Astrocyte (in vitro differentiated cells and primary cell): ENCODE data around the gene GCK. TPM values are rescaled to one million over a fixed set of nuclear protein-coding genes. Genes with fewer than 3 reads are reported as not detected.

Source experiments
- DNase-seq: peaks from one replicate; pipeline ENCODE4 v3.0.0-alpha.2; 2010; ENCODE audit warnings: low read depth
- FAIRE-seq: peaks from 2 replicates; lab custom pipeline; 2011; peaks lifted over from hg19 to GRCh38; lab: Jason Lieb, UNC
- H2AFZ ChIP-seq: 2 replicates; pipeline ENCODE4 v1.6.0; 2012; ENCODE audit warnings: low read depth, low read length, inconsistent platforms
- H3K27ac ChIP-seq: 2 replicates; pipeline ENCODE4 v1.5.1; 2011; ENCODE audit warnings: low read depth, low read length, inconsistent platforms
- H3K27me3 ChIP-seq: 2 replicates; pipeline ENCODE4 v1.6.0; 2011; ENCODE audit warnings: low read length, inconsistent platforms; ENCODE audit not compliant: insufficient read depth
- H3K36me3 ChIP-seq: 2 replicates; pipeline ENCODE4 v1.5.1; 2011; ENCODE audit warnings: low read length, inconsistent platforms; ENCODE audit not compliant: insufficient read depth
- H3K4me1 ChIP-seq: 2 replicates; pipeline ENCODE4 v1.5.1; 2011; ENCODE audit warnings: low read length, inconsistent platforms; ENCODE audit not compliant: insufficient read depth
- H3K4me2 ChIP-seq: 2 replicates; pipeline ENCODE4 v1.6.0; 2012; ENCODE audit warnings: low read length, inconsistent platforms
- H3K4me3 ChIP-seq: 2 replicates; pipeline ENCODE4 v1.5.1; 2011; ENCODE audit warnings: low read depth, mild to moderate bottlenecking, low read length, inconsistent platforms; ENCODE audit not compliant: insufficient read depth
- H3K79me2 ChIP-seq: 2 replicates; pipeline ENCODE4 v1.6.0; 2012; ENCODE audit warnings: mild to moderate bottlenecking, low read length, inconsistent platforms; ENCODE audit not compliant: insufficient read depth
- H3K9ac ChIP-seq: 2 replicates; pipeline ENCODE4 v1.6.0; 2012; ENCODE audit warnings: mild to moderate bottlenecking, low read length, inconsistent platforms
- H3K9me3 ChIP-seq: 2 replicates; pipeline ENCODE4 v1.5.1; 2012; ENCODE audit warnings: low read depth, mild to moderate bottlenecking, low read length, inconsistent platforms; ENCODE audit not compliant: insufficient read depth
- H4K20me1 ChIP-seq: 2 replicates; pipeline ENCODE4 v1.6.0; 2012; ENCODE audit warnings: low read length, inconsistent platforms; ENCODE audit not compliant: insufficient read depth
- H3K27ac Mint-ChIP-seq: one replicate; pipeline ENCODE4 v1.8.0; 2021; ENCODE audit warnings: mild to moderate bottlenecking, mixed read lengths; ENCODE audit not compliant: unreplicated experiment
- H3K27me3 Mint-ChIP-seq: one replicate; pipeline ENCODE4 v1.8.0; 2021; ENCODE audit warnings: low read depth, mixed read lengths; ENCODE audit not compliant: unreplicated experiment
- H3K36me3 Mint-ChIP-seq: one replicate; pipeline ENCODE4 v1.8.0; 2021; ENCODE audit warnings: low read depth, mixed read lengths; ENCODE audit not compliant: unreplicated experiment
- H3K4me1 Mint-ChIP-seq: one replicate; pipeline ENCODE4 v1.8.0; 2021; ENCODE audit warnings: low read depth, mixed read lengths; ENCODE audit not compliant: unreplicated experiment
- H3K4me3 Mint-ChIP-seq: one replicate; pipeline ENCODE4 v1.8.0; 2021; ENCODE audit warnings: mild to moderate bottlenecking, moderate library complexity, mixed read lengths; ENCODE audit not compliant: unreplicated experiment
- H3K9me3 Mint-ChIP-seq: one replicate; pipeline ENCODE4 v1.8.0; 2021; ENCODE audit warnings: mild to moderate bottlenecking, mixed read lengths; ENCODE audit not compliant: unreplicated experiment
- EZH2 ChIP-seq: IDR thresholded peaks from 2 replicates; pipeline ENCODE4 v1.6.1; 2012; ENCODE audit warnings: mild to moderate bottlenecking, low read length, inconsistent platforms; ENCODE audit not compliant: insufficient read depth
- total RNA-seq: library from RNA; stranded (reverse); gene quantifications from 2 replicates; pipeline ENCODE4 v1.2.1, GENCODE V29; 2021
- TF ChIP-seq, protein P1 (sequence below): IDR thresholded peaks from 2 replicates; pipeline ENCODE4 v1.5.1; 2011; ENCODE audit warnings: low read depth, mild to moderate bottlenecking, inconsistent platforms, low read length, moderate library complexity; ENCODE audit not compliant: insufficient read depth

GCK gene
- total RNA-seq, 1 donor from 2014 or later: not detected

DNA sequence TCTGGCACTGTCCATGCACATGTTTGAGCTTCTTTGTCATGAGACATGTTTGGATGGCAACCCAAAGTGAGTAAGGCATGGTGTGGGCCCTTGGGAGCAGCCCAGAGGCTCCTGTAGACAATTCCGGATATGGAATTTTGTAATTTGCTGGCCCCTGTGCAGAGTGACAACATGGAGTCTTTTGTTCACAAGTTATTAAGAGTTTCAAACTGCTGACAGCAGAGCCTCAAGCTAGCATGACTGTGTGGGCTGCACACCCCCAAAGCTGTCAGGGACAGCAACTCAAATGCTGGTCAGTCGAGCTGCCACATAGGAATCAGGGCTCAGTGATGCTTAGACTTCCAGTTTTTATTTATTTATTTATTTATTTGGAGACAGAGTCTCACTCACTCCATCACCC lies 41.1 kb downstream of the GCK start:
- FAIRE-seq: no peak
- Mint-ChIP-seq H3K4me3 (no peak overlapping the region), H3K4me1 (no peaks in the 10 kb centered on the region), H3K27ac (no peak overlapping the region), H3K36me3 (no peaks in the 10 kb centered on the region), H3K9me3 (peaks cover 2% of the 10 kb centered on the region), H3K27me3 (peaks cover 57% of the 10 kb centered on the region)
- Histone ChIP-seq H3K9ac (no peak overlapping the region), H4K20me1 (no peaks in the 10 kb centered on the region), H2AFZ (no peak overlapping the region), H3K36me3 (no peaks in the 10 kb centered on the region), H3K27ac (no peak overlapping the region), H3K4me3 (no peak overlapping the region), H3K27me3 (peaks cover 5% of the 10 kb centered on the region), H3K4me2 (no peak overlapping the region), H3K9me3 (no peaks in the 10 kb centered on the region), H3K4me1 (peaks cover 6% of the 10 kb centered on the region), H3K79me2 (no peaks in the 10 kb centered on the region)
- TF ChIP-seq EZH2: no peak
- TF ChIP-seq, protein P1, sequence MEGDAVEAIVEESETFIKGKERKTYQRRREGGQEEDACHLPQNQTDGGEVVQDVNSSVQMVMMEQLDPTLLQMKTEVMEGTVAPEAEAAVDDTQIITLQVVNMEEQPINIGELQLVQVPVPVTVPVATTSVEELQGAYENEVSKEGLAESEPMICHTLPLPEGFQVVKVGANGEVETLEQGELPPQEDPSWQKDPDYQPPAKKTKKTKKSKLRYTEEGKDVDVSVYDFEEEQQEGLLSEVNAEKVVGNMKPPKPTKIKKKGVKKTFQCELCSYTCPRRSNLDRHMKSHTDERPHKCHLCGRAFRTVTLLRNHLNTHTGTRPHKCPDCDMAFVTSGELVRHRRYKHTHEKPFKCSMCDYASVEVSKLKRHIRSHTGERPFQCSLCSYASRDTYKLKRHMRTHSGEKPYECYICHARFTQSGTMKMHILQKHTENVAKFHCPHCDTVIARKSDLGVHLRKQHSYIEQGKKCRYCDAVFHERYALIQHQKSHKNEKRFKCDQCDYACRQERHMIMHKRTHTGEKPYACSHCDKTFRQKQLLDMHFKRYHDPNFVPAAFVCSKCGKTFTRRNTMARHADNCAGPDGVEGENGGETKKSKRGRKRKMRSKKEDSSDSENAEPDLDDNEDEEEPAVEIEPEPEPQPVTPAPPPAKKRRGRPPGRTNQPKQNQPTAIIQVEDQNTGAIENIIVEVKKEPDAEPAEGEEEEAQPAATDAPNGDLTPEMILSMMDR: no peak
- DNase-seq: no peak

DNA sequence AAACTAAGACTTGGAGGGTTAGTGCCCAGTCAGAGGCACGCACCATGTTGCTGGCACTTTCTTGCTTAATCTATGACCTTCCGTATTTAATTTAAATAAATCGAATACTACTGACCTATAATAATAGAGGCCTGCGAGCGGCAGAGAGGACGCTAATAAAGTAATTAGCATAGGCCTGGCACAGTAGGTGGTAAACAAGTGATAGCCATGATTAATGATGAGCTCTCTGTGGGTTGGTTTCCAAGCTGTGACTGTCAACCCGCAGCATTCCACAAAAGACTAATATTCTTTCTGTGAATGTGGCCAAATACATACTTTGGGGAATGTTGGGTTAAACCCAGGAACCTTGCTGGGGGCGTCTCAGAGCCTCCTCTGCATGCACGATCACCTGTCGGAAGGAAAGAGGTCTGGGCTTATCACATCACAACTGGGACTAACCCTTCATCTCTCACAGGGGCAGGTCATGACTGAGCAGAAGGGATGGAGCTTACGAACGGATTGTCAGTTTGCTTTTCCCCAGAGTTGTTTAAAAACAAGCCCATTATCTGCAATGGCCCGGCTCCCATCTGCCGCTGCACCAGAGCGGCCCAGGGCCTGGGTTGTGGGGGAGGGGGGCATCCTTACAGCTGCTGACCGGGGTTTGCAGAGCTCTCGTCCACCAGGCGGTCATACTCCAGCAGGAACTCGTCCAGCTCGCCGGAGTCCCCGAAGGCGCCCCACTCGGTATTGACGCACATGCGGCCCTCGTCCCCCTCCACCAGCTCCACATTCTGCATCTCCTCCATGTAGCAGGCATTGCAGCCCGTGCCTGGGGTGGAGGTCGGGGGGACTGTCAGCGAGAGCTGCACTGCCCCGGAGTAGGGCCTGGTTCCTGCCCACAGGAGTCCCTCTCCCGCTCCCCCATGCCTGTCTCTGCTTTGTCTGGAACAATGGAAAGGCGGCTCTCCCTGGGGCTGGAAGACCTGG lies 41.9 kb downstream of the GCK start:
- Histone ChIP-seq H3K27ac (no peak overlapping the region), H3K4me1 (peaks cover 6% of the 10 kb centered on the region), H4K20me1 (no peaks in the 10 kb centered on the region), H3K79me2 (no peaks in the 10 kb centered on the region), H2AFZ (no peak overlapping the region), H3K36me3 (no peaks in the 10 kb centered on the region), H3K4me2 (no peak overlapping the region), H3K27me3 (peaks cover 5% of the 10 kb centered on the region), H3K4me3 (no peak overlapping the region), H3K9me3 (no peaks in the 10 kb centered on the region), H3K9ac (no peak overlapping the region)
- peaks cover 2% of the 10 kb centered on the region for H3K9me3 Mint-ChIP-seq
- H3K27me3 Mint-ChIP-seq: peaks cover 57% of the 10 kb centered on the region
- no peaks in the 10 kb centered on the region for H3K4me1 Mint-ChIP-seq
- H3K36me3 Mint-ChIP-seq: no peaks in the 10 kb centered on the region
- H3K27ac Mint-ChIP-seq: no peak overlapping the region
- DNase-seq: no peak
- no peak for FAIRE-seq
- no peak overlapping the region for H3K4me3 Mint-ChIP-seq
- TF ChIP-seq EZH2: no peak
- TF ChIP-seq, protein P1: no peak
